ENCODE data around the gene IL10RA.
"Not testable (repeated sequence)": the region's sequence is repeated elsewhere in the genome, so short reads cannot be mapped to it uniquely, and the experiment has no call there.

Gene IL10RA

DNA sequence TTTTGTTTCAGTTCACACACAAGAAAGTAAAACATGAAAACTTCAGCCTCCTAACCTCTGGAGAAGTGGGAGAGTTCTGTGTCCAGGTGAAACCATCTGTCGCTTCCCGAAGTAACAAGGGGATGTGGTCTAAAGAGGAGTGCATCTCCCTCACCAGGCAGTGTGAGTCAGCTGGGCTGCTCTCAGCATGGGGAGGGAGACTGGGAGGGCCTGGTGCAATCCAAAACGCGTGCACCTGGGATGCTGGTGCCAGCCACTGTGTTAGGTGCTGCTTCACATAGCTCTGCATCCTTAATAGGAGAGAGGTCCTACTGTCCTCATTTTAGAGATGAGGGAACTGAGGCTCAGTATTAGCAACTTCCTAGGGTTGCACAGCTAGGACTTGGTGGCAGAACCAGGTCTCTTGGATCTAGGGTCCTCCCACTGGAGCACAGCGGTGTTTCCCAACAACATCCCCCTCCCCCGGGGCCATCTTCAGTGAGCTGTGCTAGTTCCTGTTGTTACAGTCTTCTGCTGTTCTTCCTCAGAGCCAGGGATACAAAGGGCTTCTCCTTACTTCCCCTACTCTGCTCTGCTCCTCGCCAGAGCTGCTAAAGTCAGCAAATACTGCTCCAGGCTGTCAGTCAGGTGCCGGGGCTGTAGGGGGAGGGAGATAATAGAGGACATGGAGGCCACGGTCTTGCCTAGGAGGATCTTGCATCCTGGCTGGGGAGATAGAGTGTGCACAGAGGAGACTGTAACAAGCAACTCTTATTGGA is 8.0 kb downstream of the IL10RA start:
- no peak for FAIRE-seq

DNA sequence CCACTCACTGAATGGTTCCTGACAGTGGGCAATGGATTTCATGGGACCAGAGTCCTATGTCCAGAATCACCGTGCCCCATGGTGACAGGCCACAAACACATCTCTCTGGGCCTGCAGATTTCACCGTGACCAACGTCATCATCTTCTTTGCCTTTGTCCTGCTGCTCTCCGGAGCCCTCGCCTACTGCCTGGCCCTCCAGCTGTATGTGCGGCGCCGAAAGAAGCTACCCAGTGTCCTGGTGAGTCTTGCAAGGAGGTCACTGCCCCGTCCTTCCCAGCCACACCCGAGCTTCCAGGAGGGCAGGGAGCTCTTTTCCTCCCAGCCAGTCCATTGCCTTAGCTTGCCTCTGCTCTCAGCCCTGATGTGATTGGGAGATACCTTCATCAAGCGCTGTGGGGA is 9.3 kb downstream of the IL10RA start:
- no peak for FAIRE-seq

DNA sequence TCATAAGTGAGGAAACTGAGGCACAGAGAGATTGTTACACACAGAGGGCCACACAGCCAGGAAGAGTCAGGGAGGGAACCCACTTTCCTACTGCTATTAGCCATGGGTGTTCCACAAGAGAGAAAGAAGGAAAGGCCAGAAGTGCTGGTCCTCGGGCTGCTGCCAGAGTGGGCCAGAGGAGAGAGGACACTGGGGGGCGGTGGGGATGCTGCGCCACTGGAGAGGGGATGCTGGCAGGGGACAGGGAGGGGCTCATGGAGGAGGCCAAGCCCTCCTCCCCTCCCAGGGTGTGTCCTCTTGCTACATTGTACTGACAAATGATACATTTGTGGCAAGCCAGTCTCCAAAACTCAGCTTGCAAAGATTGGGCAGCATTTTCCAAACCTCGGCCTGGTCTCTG is 9.9 kb downstream of the IL10RA start:
- no peak for FAIRE-seq

DNA sequence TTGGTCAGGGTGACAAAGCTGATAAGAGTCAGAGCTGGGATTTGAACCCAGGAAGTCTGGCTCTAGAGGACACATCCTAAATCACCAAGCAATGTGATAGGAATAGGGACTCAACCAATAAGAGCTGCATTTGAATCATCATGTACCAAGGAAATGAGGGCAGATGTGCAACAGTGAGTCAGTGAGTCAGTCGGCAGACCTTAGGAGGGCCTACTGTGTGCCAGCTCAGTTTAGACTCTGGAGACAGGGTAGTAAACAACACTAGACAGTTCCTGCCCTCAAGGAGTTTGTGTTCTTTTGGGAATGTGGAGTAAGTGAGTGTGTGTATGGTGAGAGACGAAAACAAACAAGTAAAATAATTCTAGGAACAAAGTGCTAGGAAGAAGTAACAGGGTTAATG is 11.2 kb downstream of the IL10RA start:
- FAIRE-seq = no peak

DNA sequence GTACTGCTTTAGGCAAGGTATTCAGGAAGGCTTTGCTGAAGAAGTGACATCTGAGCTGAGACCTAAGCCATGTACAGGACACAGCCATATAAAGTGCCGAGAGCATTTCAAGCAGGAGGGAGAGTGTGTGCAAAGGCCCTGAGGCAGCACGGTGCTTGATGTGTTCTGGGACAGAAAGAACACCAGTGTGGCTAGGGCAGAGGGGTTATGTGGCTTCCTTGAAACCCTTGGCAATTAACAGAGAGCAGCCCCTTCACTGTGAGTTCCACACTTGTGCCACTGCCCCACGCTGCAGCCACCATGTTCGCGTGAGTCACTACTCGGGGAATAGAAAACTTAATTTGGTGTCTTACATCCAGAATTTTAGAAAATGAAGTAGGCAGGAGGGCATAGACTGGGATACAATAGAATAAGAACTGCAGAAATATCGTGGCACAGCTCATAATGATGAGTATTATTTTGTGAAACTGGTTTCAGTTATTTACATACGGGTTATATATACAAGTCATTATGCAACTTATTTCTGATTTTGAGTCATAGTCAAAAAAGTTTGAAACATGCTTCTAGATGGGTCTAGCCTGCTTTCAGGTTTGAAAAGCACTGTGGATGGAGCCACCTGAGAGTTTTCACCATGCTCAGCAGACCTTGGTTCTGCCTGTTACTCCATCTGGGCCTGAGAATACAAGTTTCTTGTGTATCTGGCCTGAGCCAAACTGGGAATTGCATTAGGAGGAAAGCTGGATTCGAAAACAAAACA is 11.8 kb downstream of the IL10RA start:
- FAIRE-seq = no peak

DNA sequence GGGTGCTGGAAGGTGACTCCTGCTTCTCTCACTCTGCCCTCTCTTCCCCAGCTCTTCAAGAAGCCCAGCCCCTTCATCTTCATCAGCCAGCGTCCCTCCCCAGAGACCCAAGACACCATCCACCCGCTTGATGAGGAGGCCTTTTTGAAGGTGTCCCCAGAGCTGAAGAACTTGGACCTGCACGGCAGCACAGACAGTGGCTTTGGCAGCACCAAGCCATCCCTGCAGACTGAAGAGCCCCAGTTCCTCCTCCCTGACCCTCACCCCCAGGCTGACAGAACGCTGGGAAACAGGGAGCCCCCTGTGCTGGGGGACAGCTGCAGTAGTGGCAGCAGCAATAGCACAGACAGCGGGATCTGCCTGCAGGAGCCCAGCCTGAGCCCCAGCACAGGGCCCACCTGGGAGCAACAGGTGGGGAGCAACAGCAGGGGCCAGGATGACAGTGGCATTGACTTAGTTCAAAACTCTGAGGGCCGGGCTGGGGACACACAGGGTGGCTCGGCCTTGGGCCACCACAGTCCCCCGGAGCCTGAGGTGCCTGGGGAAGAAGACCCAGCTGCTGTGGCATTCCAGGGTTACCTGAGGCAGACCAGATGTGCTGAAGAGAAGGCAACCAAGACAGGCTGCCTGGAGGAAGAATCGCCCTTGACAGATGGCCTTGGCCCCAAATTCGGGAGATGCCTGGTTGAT is 12.6 kb downstream of the IL10RA start:
- no peak for FAIRE-seq

DNA sequence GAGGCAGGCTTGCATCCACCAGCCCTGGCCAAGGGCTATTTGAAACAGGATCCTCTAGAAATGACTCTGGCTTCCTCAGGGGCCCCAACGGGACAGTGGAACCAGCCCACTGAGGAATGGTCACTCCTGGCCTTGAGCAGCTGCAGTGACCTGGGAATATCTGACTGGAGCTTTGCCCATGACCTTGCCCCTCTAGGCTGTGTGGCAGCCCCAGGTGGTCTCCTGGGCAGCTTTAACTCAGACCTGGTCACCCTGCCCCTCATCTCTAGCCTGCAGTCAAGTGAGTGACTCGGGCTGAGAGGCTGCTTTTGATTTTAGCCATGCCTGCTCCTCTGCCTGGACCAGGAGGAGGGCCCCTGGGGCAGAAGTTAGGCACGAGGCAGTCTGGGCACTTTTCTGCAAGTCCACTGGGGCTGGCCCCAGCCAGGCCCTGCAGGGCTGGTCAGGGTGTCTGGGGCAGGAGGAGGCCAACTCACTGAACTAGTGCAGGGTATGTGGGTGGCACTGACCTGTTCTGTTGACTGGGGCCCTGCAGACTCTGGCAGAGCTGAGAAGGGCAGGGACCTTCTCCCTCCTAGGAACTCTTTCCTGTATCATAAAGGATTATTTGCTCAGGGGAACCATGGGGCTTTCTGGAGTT is 13.3 kb downstream of the IL10RA start:
- FAIRE-seq = no peak

DNA sequence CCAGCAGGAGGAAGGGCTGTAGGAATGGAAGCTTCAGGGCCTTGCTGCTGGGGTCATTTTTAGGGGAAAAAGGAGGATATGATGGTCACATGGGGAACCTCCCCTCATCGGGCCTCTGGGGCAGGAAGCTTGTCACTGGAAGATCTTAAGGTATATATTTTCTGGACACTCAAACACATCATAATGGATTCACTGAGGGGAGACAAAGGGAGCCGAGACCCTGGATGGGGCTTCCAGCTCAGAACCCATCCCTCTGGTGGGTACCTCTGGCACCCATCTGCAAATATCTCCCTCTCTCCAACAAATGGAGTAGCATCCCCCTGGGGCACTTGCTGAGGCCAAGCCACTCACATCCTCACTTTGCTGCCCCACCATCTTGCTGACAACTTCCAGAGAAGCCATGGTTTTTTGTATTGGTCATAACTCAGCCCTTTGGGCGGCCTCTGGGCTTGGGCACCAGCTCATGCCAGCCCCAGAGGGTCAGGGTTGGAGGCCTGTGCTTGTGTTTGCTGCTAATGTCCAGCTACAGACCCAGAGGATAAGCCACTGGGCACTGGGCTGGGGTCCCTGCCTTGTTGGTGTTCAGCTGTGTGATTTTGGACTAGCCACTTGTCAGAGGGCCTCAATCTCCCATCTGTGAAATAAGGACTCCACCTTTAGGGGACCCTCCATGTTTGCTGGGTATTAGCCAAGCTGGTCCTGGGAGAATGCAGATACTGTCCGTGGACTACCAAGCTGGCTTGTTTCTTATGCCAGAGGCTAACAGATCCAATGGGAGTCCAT is 14.1 kb downstream of the IL10RA start:
- no peak for FAIRE-seq

DNA sequence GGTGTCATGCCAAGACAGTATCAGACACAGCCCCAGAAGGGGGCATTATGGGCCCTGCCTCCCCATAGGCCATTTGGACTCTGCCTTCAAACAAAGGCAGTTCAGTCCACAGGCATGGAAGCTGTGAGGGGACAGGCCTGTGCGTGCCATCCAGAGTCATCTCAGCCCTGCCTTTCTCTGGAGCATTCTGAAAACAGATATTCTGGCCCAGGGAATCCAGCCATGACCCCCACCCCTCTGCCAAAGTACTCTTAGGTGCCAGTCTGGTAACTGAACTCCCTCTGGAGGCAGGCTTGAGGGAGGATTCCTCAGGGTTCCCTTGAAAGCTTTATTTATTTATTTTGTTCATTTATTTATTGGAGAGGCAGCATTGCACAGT is 14.6 kb downstream of the IL10RA start:
- no peak for FAIRE-seq

DNA sequence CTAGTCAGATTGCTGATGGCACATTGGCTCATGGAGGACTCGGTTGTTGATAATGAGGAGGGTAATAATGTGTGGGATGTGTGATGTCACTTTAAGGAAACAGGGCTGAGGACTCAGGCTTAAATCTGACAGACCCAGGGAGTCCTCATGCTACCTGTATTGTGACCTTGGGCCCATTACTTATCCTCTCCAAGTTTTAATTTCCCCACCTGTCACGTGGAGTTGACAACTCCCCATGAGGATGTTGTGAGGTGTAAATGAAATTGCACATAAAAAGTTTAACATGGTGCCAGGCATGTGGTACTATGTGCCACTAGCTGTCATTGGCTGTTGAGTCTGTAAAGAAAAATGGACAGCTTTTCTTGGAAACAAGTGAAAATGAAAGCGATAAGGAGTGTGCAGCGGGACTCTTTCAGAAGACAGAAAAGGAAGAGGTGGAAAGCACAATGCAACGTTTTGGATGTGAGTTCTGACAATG is 15.3 kb downstream of the IL10RA start:
- no peak for FAIRE-seq

DNA sequence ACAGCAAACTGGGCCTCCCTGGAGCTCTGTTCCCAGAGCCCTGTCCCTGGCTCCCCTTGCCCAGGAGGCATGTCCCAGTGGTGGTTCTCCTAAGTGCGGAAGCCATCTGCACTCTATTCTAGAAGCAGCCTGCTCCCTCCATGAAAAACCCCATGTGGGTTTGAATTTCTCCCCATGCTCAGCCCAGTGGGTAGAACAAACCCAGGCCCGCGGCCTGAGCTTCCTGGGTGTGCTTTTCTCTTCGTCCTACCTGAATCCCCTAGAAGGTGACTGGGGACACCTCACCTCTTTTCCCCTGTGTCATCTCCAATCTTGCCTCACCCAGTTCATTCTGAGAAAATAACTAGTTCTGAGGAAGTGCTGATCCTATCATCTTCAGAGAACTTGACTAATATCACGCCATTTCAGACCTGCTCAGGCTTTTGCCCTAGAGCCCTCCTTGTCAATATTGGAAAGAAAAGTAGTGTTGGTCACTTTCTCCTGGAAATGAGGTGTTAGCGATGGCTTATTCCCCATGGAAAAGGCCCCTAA is 15.9 kb downstream of the IL10RA start:
- FAIRE-seq = no peak

DNA sequence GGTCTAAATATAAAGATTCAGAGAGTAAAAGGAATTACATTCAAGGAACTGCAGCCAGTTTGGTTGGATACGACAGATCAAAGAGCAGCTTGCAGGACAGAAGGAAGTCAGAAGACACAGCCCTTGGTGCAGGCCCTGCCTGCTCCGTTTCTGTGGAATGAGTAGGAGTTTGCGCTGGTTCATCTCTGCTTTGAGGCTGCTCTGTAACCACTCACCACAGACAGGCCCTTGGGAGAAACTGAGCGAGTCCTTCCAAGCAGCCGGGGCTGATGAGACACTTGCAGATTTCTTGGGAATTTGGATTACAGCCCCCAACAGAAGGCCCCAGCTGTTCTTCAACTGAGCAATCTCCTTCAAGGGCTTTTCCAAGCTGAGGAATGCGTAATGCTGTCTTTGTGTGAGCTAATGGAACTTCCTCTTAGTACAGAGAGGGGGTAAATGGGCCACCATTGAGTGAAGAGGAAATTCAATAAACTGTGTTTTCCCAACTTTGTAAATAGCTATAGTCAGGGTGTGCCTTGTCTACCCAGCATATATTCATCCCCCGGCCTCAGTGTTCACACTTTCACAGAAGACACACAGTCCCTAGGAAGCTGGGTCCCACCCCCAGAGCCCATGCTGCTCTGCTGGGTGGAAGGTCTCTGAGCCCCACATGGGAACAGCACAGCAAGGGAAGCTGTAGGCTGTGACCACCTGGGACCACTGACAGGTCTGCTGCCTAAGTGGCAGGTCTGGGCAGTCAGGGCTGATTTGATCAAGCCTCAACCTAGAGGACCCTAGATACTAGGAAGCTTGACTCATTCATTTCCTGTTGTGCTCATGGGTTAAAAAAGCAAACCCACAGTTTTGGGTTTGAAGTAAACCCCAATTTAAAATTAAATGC is 16.6 kb downstream of the IL10RA start:
- no peak for FAIRE-seq

DNA sequence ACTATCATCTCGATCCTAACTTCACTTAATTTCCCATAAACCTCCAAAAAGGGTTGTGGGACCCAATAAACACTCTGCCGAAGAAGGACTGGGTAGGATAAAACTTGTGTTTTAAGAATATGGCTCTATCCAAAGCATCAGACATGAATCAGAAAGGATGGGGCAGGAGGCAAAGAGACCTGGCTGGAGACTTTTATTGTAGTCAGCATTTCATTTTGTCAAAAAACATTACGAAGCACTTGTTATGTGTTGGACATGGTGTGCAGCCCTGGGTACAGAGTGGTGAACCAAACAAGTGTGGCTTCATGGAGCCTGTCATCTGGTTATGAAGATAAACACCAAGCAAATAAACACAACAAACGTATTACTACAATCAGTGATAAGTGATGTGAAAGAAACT is 17.3 kb downstream of the IL10RA start:
- no peak for FAIRE-seq

DNA sequence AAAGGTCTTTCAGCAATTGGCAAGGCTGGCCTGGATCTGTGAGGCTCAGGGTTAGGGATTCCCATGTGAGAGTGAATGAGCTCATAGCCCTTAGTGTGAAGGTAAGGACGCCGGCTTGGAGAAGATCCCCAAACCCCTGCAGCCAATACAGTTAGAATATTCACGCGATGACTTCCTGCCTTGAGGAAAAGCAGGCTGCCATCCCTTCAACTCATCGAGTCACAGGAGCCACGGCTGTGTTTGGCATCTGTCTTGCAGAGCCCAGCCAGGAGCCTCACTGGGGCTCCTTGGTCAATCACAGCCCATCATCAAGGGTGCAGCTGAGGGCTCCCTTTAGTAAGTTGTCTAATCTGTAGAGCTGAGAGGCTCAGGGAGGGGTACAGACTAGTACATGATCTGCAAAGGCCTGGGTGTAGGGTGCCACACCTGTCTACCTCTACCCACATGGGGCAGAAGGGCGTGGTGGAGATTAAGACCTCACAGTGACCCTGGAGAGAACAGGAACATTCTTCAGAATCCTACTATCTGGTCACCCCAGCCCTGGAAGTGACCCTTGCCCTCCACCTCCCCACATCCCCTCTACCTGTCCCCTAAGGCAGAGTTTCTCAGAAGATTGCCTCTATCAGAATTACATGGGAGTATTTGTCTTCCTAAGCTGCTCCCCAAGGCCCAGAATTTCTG is 18.5 kb downstream of the IL10RA start:
- no peak for FAIRE-seq

DNA sequence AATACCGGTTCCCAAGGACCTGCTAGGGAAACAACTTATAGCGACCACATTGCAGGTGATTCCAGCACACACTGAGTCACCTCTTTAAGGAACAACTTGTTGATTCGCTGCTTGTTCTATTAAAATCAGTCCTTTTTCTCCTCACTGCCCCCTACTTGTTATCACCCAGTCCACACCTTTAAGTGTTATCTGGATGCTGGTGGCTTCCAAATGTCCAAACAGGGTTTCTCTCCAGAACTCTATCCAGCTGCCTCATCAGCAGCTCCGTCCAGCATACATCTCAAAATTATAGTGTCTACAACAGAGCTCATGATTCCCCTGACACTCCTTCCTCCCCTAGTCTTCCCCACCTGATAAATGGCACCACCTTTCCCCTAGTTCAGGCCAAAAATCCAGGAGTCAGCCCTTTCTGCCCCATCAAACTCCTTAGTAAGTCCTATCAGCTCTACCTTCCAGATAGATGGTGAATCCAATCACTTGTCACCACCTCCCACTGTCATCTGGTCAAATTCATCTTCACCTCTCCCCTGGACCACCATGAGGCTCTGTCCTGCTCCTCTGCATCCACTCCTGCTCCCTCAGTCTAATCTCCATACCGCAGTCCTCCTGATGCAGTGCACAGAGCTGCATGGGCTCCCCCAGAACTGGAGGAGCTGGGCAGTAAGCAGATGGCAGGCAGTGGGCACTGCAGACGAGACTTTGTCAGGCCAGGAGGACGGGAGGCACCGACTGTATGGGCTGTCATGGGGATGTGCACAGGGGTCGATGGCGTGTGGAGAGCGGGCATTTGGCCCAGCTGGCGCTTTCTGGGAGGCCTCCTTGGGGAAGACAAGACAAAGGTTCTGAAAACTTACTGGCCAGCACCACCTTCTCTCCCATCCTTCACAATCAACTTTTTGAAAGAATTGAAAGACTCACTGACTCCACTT is 19.3 kb downstream of the IL10RA start:
- no peak for FAIRE-seq

DNA sequence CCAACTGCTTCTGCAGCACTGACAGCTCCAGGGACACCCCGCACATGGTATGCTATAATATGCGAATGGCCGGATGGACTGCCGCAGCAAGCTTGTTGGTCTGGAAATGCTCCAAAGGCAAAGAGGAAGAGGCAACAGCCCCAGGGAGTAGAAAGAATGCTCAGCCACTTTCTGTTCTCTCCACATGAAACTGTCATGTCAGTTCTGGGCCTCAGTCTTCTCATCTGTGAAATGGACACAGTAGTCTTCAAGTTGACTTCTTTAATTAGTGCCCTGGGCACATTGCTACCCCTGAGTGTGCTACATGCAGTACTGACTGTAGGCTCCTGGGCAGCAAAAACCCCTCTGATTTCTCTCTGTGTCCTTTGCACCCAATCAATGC is 19.9 kb downstream of the IL10RA start:
- FAIRE-seq = no peak

DNA sequence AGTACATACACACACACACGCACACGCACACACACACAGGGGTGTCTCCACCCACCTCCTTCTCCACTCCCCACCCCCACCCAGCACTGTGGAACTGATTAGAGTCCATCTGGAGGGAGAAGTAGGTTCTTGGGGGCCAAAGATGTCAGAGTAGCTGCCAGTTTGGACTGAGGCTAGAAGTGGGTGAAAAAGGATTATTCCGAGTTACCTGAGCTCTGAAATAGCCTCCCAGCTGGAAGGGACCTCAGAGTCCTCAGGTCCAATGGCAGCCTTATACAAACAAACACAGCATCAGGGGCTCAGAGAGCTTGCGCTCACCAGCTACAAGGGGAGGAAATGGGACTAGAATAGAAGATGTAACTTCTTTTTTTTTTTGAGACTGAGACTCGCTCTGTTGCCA is 20.8 kb downstream of the IL10RA start:
- FAIRE-seq = no peak

DNA sequence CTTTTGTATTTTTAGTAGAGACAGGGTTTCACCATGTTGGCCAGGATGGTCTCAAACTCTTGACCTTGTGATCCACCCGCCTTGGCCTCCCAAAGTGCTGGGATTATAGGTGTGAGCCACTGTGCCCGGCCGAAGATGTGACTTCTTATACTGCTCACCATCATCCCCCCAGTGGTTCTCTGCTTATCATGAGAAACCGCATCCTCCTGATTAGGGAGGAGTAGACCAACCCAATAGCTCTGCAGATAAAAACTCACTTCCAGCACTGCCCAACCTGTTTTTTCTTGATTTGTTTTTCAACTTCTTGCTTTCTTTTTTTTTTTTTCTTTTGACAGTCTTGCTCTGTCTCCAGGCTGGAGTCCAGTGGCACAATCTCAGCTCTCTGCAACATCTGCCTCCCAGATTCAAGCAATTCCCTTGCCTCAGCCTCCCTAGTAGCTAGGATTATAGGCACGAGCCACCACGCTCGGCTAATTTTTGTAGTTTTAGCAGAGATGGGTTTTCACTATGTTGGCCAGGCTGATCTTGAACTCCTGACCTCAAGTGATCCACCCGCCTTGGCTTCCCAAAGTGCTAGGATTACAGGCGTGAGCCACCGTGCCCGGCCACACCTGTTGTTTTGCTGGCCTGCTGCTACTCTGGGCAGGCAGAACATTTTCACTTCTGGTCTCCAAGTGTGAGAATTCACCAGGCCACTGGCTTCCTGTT is 21.5 kb downstream of the IL10RA start:
- FAIRE-seq = not testable (repeated sequence)
